Left colon (tissue), 2 donors: ENCODE results near the gene LRRFIP2. TPM values are rescaled to one million over a fixed set of nuclear protein-coding genes. Genes with fewer than 3 reads are reported as not detected.
A peak's percentile ranks its signal among the peaks of the same experiment; 100 is the strongest.
"Not testable (repeated sequence)": the region's sequence is repeated elsewhere in the genome, so short reads cannot be mapped to it uniquely, and the experiment has no call there.

Source experiments
- ATAC-seq: fragments of 200-7000 bp; cut with Tn5 transposase; one replicate; pipeline ENCODE4 v1.9.1; 2020; ENCODE audit warnings: mild to moderate bottlenecking, moderate library complexity
- DNase-seq, 2 donors: peaks; one replicate each; pipeline ENCODE4 v3.0.0-alpha.2; 2020
- intact Hi-C, 2 donors: fragments of 100-400 bp; cut with DNase I in 1 of 2; cut with micrococcal nuclease in 1 of 2; formaldehyde crosslinking; loops; one replicate each; pipeline versions ENCODE4 v1.11.2 to v1.14.0; 2022; cut with DNase I, micrococcal nuclease
- long read RNA-seq: library from polyadenylated mRNA; unstranded; transcript quantifications from one replicate; pipeline ENCODE4 v2.0.0, GENCODE V29; 2021
- total RNA-seq, 2 donors: library from RNA; stranded (reverse); fragmentation: NEBNext Ultra II Directional; extraction: Animal tissue kit (Norgen Biotek cat#: 25700); gene quantifications; one replicate each; pipeline ENCODE4 v1.2.1, GENCODE V29; 2021
- donor health status: DM: no; HTN: no; CAD: no.
- donor health status: DM: yes; HTN: yes; CAD: no.

The LRRFIP2 gene, protein sequence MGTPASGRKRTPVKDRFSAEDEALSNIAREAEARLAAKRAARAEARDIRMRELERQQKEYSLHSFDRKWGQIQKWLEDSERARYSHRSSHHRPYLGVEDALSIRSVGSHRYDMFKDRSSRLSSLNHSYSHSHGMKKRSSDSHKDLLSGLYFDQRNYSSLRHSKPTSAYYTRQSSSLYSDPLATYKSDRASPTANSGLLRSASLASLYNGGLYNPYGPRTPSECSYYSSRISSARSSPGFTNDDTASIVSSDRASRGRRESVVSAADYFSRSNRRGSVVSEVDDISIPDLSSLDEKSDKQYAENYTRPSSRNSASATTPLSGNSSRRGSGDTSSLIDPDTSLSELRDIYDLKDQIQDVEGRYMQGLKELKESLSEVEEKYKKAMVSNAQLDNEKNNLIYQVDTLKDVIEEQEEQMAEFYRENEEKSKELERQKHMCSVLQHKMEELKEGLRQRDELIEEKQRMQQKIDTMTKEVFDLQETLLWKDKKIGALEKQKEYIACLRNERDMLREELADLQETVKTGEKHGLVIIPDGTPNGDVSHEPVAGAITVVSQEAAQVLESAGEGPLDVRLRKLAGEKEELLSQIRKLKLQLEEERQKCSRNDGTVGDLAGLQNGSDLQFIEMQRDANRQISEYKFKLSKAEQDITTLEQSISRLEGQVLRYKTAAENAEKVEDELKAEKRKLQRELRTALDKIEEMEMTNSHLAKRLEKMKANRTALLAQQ
- 100 to 1,000 TPM; 108 to 120 TPM for total RNA-seq
- long read RNA-seq, transcript LRRFIP2-205 (15 exons, 2,522 nt), result minor isoform, 7 of 178 reads
- long read RNA-seq, transcript LRRFIP2-218 (3 exons, 1,044 nt), result minor isoform, 5 of 178 reads
- long read RNA-seq, transcript LRRFIP2-202 (14 exons, 2,821 nt), result major isoform, 21 of 178 reads
- long read RNA-seq, partial matches to known transcripts, result 14 of 178 reads
- long read RNA-seq, other reads (novel, unspliced or antisense), result 127 of 178 reads

DNA sequence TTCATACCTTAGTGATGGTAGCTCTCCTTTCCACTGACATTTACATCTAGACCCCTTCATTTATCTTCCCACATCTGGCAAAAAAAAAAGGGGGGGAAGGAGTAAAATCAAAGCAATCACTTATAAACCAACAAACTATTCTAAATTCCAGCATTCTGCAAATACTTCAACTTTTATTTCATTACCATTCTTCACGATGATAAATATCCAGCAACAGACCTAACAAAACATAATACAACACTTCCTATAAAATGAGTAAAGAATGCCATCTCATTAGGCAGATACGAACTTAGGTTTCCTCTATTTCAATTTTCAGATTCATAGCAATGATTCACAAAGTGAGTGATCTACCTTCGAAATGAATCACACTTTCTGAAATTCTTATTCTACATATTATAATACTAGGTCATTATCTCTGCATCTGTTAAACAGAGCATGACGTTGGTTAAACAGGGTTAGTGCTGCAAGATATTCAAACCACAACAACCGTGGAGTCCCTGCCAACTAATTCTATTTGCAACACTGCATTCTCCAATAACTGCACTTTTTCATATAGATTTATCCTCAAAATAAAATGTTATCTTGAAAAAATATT, at the start of gene LRRFIP2:
Gene LRRFIP2 (minus strand): TSS at position 51 of the 595 bp plus-strand sequence. CDS start 25,599 bp downstream, outside the sequence.
- DNase-seq (no peak), ATAC-seq (no peak)
- intact Hi-C loops, result no loop called here

DNA sequence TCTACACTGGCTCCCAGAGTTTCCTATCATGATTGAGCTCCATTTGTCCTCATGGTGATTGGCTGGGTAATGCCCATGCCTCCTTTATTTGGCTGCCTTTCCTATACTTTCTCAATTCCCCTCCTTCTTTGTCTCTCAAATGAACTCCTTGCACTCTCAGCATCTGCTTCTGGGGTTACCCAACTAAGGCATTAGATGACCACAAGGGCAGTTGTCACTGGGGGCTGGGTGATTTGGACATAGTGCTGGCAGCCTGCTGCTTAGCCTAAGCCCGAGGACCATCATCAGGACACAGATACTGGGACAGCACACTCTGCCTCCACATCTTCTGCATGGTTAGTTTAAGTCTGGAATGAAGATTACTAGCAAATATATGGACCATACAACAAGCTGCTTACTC, 49.2 kb upstream of the LRRFIP2 start:
- ATAC-seq (no peak), DNase-seq (no peak)
- intact Hi-C loops, result no loop called here

DNA sequence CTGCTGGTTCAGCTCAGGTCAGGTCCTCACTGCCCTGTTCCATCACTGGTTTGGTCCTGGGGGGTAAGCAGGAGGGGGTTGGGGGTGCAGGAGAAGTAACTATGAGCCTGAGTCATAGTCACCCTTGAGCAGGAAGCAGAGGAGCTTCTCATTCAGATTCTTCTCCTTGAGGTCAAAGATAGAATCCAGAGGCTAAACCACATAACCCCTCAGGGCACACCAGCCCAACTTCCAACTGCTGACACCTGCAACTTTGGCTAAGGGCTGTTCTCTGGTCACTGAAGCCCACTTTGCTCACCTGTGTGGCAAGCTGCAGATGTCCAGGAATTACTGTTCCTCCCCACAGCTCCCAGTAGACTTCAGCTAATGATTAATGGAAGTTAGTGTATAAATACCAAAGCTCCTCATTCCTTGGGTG, 48.8 kb upstream of the LRRFIP2 start:
- no peak for DNase-seq
- intact Hi-C loops, result no loop called here
- ATAC-seq, result peak; percentile 33

DNA sequence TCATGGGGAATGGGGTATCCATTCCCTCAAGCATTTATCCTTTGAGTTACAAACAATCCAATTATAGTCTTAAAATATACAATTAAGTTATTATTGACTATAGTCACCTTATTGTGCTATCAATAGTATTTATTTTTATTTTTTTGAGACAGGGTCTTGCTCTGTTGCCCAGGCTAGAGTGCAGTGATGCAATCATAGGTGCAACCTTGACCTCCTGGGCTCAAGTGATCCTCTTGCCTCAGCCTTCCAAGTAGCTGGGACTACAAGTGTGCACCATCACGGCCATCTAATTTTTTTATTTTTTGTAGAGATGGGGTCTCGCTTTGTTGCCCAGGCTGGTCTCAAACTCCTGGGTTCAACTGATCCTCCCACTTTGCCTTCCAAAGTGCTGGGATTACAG, 48.2 kb upstream of the LRRFIP2 start:
- intact Hi-C loops, ATAC-seq, DNase-seq: not testable (repeated sequence)

DNA sequence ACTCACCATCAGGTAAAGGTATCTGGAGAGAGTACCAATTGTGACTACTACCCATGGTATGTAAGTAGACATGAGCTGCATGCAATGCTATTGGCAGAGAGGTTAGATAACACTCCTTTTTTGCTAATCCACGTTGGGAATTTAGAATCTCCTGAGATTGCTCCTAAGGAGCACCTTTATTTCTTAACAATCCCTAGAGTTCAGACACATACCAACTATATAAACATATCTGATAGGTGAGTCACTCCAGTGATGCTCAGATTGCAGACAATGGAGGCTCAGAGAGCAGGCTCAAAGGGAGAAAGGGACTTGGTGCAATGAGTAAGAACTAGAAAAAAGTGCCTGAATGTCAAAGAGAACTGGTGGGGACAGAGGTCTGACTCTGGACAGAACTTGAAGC, 47.0 kb upstream of the LRRFIP2 start:
- ATAC-seq, result peak; percentile 62
- DNase-seq, result no peak
- intact Hi-C loops, result no loop called here

DNA sequence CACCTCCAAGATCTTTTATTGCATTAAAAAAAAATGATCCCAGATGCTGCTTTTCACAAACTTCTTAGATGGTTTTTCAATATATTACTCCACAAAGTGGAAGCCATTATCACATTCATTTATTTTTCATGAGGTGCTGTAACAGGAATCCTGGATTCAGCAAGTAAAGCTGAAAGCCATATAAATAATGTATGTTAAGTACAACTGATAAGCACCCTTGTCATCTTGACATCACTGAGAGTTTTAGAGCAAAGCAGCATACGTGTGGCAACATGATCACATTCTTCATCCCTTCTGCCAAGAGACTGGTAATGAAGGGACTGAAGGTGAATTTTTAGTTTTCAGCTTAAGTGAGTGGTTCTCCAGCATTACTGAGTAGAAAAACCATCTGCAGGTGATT, 44.9 kb upstream of the LRRFIP2 start:
- ATAC-seq (no peak), DNase-seq (no peak)
- intact Hi-C loops, result loop anchor here in 1 of 2 donors (10.0 kb wide), 2 partner anchors 194 to 484 kb away; no protein-coding TSS in a partner anchor

DNA sequence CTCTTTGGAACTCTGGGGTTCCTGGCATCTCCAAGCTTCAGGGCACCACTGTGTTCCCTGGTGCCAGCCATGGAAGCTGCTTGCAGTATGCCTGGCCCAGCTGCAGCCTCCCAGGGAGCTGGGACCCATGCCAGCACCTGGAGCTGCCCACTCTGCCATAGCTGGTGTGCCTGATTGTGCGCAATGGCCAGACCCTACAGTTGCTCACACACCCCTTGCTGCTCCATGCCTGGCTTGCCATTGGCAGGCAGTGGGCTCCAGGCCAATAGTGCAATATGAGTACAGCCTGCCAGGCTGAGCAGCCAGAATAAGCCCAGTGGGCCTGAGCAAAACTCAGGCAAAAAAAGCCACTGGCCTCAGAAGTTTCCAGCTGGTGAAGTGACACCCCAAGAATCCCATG, 43.8 kb upstream of the LRRFIP2 start:
- intact Hi-C loops, result loop anchor here in 1 of 2 donors (10.0 kb wide), 2 partner anchors 193 to 483 kb away; no protein-coding TSS in a partner anchor
- no peak for ATAC-seq
- DNase-seq, result no peak

DNA sequence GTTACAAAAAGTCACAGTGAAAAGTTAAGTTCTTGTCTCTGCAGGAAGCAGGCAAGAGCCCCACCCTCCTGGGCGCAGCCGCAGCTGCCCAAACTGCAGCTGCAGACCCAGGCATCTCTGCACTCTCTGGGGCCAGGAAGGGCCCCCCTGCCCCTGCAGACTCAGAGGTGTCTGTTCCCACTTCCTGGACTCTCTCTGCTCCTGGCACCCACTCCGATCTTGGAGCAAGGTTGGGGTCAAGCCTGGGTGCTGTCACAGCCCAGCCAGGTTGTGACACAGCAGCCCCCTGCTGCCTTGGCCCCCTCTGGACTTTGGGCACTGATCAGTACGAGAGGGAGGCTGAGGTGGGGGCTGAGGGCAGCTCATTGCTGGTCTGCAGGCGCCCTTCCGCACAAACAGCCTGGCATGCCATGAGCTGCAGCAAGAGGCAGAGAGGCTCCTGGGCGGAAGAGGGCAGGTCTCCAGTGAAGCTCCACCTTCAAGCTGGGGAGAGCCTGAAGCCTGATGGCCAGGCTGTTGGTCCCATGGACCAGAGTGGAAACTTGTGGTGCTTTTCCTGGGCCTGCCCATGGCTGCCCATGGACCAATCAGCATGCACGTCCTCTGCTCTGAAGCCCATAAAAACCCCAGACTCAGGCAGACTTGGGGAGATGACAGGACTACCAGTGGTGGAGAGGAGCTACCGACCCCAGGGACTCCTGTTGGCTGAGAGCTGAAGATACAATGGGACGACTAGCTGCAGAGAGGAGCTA, 42.9 kb upstream of the LRRFIP2 start:
- ATAC-seq (no peak), DNase-seq (no peak)
- intact Hi-C loops, result loop anchor here in 1 of 2 donors (10.0 kb wide), 2 partner anchors 192 to 482 kb away; no protein-coding TSS in a partner anchor

DNA sequence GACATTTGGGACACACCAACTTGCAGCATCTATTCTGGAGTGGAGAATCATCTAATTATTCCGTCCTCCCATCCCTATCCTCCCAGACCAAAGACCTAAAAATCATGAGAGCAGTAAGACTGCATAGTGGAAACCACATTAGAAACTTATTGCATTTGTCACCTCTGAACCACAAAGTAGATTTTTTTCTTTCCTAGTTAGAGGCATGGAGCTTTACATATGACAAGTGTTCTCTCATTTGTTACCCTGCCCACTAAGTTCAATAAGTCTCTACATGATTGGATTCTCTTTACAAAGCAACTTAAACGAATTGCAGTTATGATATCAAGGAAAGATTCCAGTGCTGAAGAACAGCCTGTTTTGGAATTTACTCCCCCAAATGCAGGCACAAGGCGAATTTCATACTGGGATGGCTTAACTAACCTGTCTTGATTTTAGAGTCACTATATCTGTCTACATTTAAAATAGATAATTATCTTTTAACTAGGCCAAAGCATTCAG, 42.3 kb upstream of the LRRFIP2 start:
- intact Hi-C loops, result loop anchor here in 1 of 2 donors (10.0 kb wide), 2 partner anchors 192 to 482 kb away; no protein-coding TSS in a partner anchor
- DNase-seq, result no peak
- no peak for ATAC-seq

DNA sequence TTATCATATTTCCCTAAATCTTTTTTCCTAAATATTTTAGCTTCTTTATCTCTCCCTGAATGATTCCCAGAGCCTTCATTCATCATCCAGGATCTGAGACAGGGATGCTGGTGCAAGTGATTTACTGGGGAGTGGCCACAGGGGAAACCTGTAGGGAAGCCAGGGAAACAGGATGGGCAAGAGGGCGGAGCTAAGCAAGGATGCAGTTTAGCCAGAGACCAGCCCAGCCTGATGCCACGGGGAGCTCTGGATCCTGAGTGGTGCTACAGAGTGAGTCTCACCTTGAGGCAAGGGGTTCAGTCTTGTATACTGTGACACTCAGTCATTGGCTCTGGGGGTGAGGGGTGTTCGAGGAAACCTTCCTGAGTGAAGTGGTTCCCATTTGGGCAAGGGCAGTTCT, 39.7 kb upstream of the LRRFIP2 start:
- DNase-seq (no peak), ATAC-seq (peak; percentile 28)
- intact Hi-C loops, result loop anchor here in 1 of 2 donors (10.0 kb wide), 2 partner anchors 189 to 479 kb away; no protein-coding TSS in a partner anchor

DNA sequence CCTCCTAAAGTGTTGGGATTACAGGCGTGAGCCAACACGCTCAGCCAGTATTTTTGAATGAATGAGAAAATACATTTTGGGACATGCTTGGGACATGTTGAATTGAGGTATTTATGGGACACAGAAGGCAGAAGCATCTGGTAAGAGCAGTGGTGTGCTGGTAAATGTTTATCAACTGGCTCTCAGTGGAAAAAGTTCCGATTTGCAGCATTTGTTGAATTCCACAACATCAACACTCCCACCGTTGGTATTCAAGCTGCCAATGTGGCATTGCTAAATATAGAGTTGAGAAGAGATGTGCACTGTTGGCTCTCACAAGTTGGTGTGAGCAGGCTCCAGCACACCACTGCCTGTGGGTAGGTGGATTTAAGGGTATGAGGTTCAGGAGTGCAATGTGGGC, 35.8 kb upstream of the LRRFIP2 start:
- intact Hi-C loops, result loop anchor here in 1 of 2 donors (10.0 kb wide), 2 partner anchors 185 to 475 kb away; no protein-coding TSS in a partner anchor
- DNase-seq, result no peak
- ATAC-seq, result no peak

DNA sequence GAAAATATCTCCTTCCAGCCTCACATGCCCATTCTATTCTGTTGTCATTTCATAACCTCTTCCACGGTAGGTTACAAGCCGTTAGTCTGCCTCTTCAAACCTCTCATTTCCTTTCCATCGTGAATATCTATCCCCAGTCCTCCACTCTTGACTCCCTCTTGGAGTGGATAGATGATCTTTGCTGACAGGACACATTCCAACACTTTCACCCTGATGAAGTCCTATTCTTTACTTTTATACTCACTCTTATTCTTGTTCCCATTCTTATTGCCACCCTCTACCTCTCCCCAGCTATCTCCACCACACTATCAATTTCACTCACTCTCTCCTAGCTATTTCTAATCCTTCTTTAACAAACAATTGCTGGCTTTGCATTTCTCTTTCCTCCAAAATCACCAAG, 34.2 kb upstream of the LRRFIP2 start:
- intact Hi-C loops, DNase-seq, ATAC-seq: not testable (repeated sequence)

DNA sequence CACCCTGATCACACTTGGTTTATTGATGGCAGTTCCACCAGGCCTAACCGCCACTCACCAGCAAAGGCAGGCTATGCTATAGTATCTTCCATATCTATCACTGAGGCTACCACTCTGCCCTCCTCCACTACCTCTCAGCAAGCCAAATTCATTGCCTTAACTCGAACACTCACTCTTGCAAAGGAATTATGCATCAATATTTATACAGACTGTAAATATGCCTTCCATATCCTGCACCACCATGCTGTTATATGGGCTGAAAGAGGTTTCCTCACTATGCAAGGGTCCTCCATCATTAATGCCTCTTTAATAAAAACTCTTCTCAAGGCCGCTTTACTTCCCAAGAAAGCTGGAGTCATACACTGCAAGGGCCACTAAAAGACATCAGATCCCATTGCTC, 33.6 kb upstream of the LRRFIP2 start:
- DNase-seq, intact Hi-C loops, ATAC-seq: not testable (repeated sequence)

DNA sequence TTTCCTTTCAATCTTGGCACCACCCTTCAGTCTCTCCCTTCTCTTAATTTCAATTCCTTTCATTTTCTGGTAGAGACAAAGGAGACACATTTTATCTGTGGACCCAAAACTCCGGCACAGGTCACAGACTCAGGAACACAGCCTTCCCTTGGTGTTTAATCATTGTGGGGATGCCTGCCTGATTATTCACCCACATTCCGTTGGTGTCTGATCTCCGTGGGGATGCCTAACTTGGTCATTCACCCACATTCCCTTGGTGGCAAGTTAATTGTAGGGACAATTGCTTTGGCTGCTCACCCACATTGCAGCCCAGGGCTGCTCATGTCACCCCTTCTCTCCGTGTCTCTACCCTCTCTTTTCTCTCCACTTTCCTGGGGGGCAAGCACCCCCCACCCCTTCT, 31.7 kb upstream of the LRRFIP2 start:
- intact Hi-C loops, ATAC-seq, DNase-seq: not testable (repeated sequence)

DNA sequence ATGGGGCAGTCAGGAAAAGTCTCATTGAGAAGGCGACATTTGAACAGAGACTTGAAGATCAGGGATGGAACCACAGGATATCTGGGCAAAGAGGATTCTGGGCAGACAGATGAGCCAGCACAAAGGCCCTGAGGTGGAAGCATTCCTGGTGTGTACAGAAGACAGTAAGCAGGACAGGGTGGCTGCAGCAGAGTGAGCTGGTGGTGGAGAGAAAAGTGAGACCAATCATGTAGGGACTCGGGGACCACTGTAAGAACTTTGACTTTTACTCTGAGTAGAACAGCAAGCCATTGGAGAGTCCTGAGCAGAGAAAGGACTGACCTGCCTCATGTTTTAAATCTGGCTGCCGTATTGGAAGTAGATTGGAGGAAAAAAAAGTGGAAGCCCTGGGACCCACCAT, 29.9 kb upstream of the LRRFIP2 start:
- DNase-seq, result no peak
- intact Hi-C loops, result no loop called here
- ATAC-seq, result no peak

DNA sequence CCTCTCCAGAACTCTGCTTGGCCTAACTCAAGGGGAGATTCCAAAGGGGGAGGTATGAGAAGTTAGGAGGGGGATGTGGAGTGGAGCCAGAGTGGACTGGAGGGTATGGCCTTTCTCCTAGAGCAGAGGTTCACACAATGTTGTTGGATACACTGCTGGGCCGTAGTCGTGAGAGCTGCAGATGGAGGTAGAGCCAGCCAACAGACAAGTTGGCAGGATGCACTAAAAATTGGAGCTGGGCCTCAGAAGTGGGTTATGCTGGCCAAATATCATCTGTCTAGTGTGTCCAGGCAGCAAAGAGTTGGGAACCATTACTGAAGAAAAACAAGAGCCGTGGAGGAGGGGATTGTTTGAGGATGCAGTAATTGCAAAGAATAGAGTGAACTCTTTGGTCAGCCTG, 27.7 kb upstream of the LRRFIP2 start:
- intact Hi-C loops, result no loop called here
- DNase-seq (no peak), ATAC-seq (no peak)

DNA sequence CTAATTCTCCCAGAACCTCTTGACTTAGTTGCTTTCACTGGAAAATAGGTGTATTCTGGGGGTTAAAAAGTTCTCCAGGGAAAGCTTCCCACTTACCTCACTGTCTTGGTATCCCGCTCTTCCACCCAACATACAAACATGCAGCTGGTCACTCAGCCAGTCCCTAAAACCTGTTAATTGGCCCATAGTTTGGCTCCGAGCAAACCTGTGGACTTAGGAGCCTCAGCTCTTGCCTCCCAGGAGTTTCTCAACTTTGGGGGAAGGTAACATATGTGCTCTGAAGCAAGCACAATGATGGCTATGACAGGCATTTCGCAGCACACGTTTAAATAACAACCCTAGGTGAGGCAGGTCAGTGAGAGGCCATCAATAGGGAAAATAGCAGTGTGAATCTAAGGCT, 25.8 kb upstream of the LRRFIP2 start:
- DNase-seq (no peak), ATAC-seq (no peak)
- intact Hi-C loops, result no loop called here

DNA sequence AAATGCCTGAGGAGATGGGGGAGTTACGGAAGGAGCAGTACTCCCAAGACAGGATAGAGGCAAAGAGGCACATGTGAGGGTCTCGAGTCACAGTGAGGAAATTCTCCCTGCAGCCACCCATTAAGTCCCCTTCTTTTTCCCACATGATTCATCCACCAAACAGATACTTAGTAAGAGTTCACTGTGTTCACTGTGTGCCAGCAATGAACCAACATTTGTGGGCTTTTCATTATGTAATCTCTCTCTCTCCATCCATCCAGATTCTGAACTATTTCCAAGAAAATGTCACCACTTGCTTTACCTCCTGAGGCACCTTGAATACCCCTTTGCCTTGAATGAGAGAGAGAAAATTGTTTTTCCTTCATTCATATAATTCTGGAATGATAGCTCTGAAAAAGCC, 24.6 kb upstream of the LRRFIP2 start:
- intact Hi-C loops, result no loop called here

More for the DNA sequence above, 24.6 kb upstream of the LRRFIP2 start:
- DNase-seq (no peak), ATAC-seq (no peak)
